Left ventricle myocardium superior (tissue), 1 donor: ENCODE data around the gene SPATS1. TPM values are rescaled to one million over a fixed set of nuclear protein-coding genes. Genes with fewer than 3 reads are reported as not detected.

Source experiments
- ATAC-seq: fragments of 200-7000 bp; cut with Tn5 transposase; one replicate; pipeline ENCODE4 v1.9.1; 2020; ENCODE audit warnings: mild to moderate bottlenecking, moderate library complexity
- DNase-seq: peaks from one replicate; pipeline ENCODE4 v3.0.0-alpha.2; 2020
- intact Hi-C: fragments of 100-400 bp; cut with micrococcal nuclease; formaldehyde crosslinking; loops from one replicate; pipeline ENCODE4 v1.11.0; 2022
- total RNA-seq: library from RNA; stranded (reverse); fragmentation: NEBNext Ultra II Directional; extraction: Animal tissue kit (Norgen Biotek cat#: 25700); gene quantifications from one replicate; pipeline ENCODE4 v1.2.1, GENCODE V29; 2021
- donor health status: DM: no; HTN: yes; CAD: no; lungs with severe emphysema.

SPATS1 gene
- total RNA-seq, 1 donor from 2014 or later, result not detected

GRCh38 chr6:44373787-44374186 lies 31.3 kb downstream of the SPATS1 start:
- DNase-seq (no peak), ATAC-seq (no peak)
- intact Hi-C loops, result no loop called here

- DNase-seq (no peak), ATAC-seq (no peak)
- intact Hi-C loops, result no loop called here
Measured at GRCh38 chr6:44375071-44375470, 32.6 kb downstream of the SPATS1 start.

- DNase-seq, result no peak
- intact Hi-C loops, result no loop called here
- ATAC-seq, result no peak
Measured at GRCh38 chr6:44377484-44377883, 35.0 kb downstream of the SPATS1 start.

- intact Hi-C loops, result no loop called here
- DNase-seq (no peak), ATAC-seq (no peak)
Measured at GRCh38 chr6:44377971-44378370, 35.5 kb downstream of the SPATS1 start.

DNA sequence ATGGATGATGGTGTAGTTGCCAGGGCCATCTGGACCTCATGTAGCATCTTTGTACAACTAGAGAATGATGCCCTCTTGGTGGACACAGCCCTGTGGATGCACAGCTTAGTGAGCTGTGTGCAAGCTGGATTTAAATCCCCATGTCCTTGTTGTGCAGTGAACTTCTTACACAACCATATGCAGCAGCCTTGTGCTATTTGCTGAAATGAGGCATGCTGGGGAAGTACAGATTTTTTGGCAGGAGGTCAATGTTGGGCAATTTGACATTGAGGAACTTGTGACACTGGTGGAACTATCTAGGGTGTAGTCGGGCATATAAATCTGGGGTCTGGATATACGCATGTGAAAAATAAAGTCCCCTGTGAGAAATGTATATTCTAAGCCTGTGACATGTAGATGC lies 39.3 kb downstream of the SPATS1 start:
- peak; percentile 58 for ATAC-seq
- no peak for DNase-seq
- intact Hi-C loops, result no loop called here

GRCh38 chr6:44386364-44386928 lies 44.0 kb downstream of the SPATS1 start:
- DNase-seq (no peak), ATAC-seq (peak; percentile 8)
- intact Hi-C loops, result no loop called here

GRCh38 chr6:44386929-44387345 lies 44.5 kb downstream of the SPATS1 start:
- DNase-seq (no peak), ATAC-seq (peak; percentile 29)
- intact Hi-C loops, result no loop called here

DNA sequence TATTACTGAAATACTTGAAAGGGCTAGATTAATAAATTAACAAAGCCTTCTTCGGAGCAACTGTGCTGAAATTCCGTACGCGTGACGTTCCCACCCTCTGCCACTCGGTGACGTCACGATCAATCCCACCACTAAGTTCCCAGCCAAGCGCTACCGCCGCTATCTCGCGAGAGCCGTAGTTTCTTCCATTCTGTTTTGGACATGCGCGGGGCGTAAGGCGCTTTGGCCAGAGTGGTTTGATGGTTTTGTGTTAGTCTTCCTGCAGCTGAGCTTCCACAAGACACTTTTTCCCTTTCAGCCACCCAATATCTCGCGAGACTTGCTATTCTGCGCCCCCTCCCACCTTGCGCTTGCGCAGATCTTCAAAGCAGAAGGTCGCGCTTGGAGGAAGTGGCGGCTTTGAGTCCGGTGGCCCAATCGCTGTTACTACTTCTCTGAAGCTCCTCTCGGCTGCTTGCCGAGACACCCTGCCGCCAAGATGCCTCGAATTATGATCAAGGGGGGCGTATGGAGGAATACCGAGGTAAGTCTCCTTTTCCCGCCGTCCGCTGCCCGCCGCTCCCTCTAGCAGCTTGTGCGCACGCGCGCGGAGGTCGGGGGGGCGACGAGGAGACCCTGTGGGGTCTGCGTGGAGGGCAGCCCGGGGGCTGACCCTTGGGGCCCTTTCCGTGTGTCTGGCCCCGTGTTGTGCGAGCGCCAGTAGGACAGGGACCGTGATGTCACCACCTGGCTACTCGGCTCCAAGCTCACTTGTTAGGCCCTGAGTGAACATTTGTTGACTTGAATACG lies 45.1 kb downstream of the SPATS1 start, which contains the start of gene CDC5L:
TSS of gene CDC5L (plus strand) at position 361 of the 789 bp plus-strand sequence. CDS start at position 479, 118 bp downstream.
- DNase-seq, result peak; percentile 95
- ATAC-seq, result peak; percentile 91
- intact Hi-C loops, result no loop called here

DNA sequence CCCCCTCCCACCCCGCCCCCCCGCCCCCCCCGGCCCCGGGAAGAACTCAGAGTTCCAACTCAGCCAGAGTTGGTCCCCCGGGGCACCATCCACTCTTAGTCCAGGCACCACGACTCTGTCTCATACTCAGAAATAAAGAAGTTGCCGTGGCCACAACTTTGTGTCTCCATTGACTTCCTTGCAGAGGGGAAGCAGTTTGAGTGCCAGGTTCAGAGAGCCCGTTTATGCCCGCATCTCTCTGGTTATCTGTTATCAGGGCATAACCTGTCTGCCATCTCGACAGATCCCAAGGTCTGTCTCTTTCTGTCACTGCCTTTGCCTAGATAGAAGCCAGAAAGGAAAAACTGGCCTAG lies 45.7 kb downstream of the SPATS1 start:
- DNase-seq, result no peak
- intact Hi-C loops, result no loop called here
- ATAC-seq, result no peak

GRCh38 chr6:44388887-44389286 lies 46.4 kb downstream of the SPATS1 start:
- no peak for DNase-seq
- intact Hi-C loops, result no loop called here
- ATAC-seq, result no peak

DNA sequence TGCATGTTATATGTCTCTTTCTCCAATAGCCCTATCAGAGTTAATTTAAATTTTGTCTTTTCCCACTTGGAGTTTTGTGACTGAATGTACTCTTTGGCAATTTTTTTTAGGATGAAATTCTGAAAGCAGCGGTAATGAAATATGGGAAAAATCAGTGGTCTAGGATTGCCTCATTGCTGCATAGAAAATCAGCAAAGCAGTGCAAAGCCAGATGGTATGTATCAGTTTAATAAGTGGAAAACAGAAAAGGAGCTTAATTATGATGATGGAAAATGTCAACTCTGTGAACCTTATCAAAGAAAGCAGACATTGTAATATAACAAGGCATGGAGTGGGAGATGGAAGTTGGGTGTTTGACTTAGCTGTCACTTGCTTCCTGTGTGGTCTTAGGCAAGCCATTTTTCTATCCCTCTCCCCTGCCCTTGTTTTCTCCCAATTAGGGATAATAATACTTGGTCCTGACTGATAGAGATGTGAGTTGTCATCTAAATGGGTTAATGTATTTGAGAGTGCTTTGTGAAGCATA lies 47.8 kb downstream of the SPATS1 start:
- no peak for ATAC-seq
- DNase-seq, result no peak
- intact Hi-C loops, result no loop called here

Other genes with a start within 250 kb of the SPATS1 start
- gene MRPL14, start 215.2 kb upstream of the SPATS1 start, total RNA-seq, result 38.8 TPM
- 47.3 TPM for gene TMEM63B, start 215.1 kb upstream of the SPATS1 start, total RNA-seq
- 0.40 TPM for gene CAPN11, start 183.8 kb upstream of the SPATS1 start, total RNA-seq
- 0.67 TPM for gene MYMX, start 125.7 kb upstream of the SPATS1 start, total RNA-seq
- gene SLC29A1, start 119.1 kb upstream of the SPATS1 start, total RNA-seq, result 217 TPM
- gene HSP90AB1, start 95.5 kb upstream of the SPATS1 start, total RNA-seq, result 873 TPM
- 20.0 TPM for gene SLC35B2, start 85.1 kb upstream of the SPATS1 start, total RNA-seq
- gene NFKBIE, start 77.1 kb upstream of the SPATS1 start, total RNA-seq, result 3.1 TPM
- not detected for gene TMEM151B, start 72.2 kb upstream of the SPATS1 start, total RNA-seq
- 11.5 TPM for gene AARS2, start 29.3 kb upstream of the SPATS1 start, total RNA-seq
- gene CDC5L, start 45.1 kb downstream of the SPATS1 start, total RNA-seq, result 20.1 TPM